IMR-90 (cell line): ENCODE measurements around the gene SLCO3A1. TPM values are rescaled to one million over a fixed set of nuclear protein-coding genes. Genes with fewer than 3 reads are reported as not detected.

Experiments used
- ATAC-seq: fragments of 200-7000 bp; cut with Tn5 transposase; 2 replicates; pipeline ENCODE4 v1.9.1; 2020; ENCODE audit warnings: low read depth, mild to moderate bottlenecking, moderate library complexity
- BruUV-seq: library from RNA; stranded (reverse); fragments of 400-500 nt; replicated peaks from 2 replicates; lab custom pipeline; 2021; lab: Mats Ljungman, UMichigan
- CTCF ChIA-PET: fragments of 300-600 bp; formaldehyde crosslinking; extraction: SDS; loops from one replicate; lab custom pipeline; 2021; ENCODE audit warnings: antibody characterized with exemption; lab: Yijun Ruan, JAX
- POLR2A ChIA-PET: fragments of 300-600 bp; sonication (Branson Sonifier 250); formaldehyde crosslinking; loops from one replicate; lab custom pipeline; 2022; ENCODE audit warnings: antibody characterized with exemption; ENCODE audit not compliant: unreplicated experiment; lab: Charles Lee
- DNase-seq: peaks from one replicate; pipeline ENCODE4 v3.0.0; 2013
- H2AFZ ChIP-seq: replicated peaks from 2 replicates; pipeline ENCODE3; 2013; ENCODE audit warnings: low read length, mild to moderate bottlenecking; ENCODE audit not compliant: poor library complexity
- H2AK5ac ChIP-seq: 2 replicates; pipeline ENCODE4 v1.6.1; 2013; ENCODE audit warnings: low read depth, low read length, inconsistent platforms
- H2AK9ac ChIP-seq: replicated peaks from 2 replicates; pipeline ENCODE3; 2013; ENCODE audit warnings: mild to moderate bottlenecking, low read depth, low read length, moderate library complexity; ENCODE audit not compliant: poor library complexity
- H2BK120ac ChIP-seq: 2 replicates; pipeline ENCODE4 v1.6.1; 2013; ENCODE audit warnings: low read depth, low read length, inconsistent platforms
- H2BK15ac ChIP-seq: 3 replicates; pipeline ENCODE4 v1.6.1; 2013; ENCODE audit warnings: low read depth, low read length, inconsistent platforms
- H2BK20ac ChIP-seq: 2 replicates; pipeline ENCODE4 v1.6.1; 2013; ENCODE audit warnings: low read depth, mild to moderate bottlenecking, inconsistent platforms, low read length, moderate library complexity
- H2BK5ac ChIP-seq: 2 replicates; pipeline ENCODE4 v1.6.1; 2013; ENCODE audit warnings: mild to moderate bottlenecking, low read depth, low read length, inconsistent platforms; ENCODE audit not compliant: poor library complexity, severe bottlenecking
- H3K14ac ChIP-seq: replicated peaks from 2 replicates; pipeline ENCODE4 v1.6.1; 2013; ENCODE audit warnings: low read depth, low read length, inconsistent platforms
- H3K18ac ChIP-seq: 2 replicates; pipeline ENCODE4 v1.6.1; 2013; ENCODE audit warnings: low read depth, low read length, control low read depth
- H3K23ac ChIP-seq: 2 replicates; pipeline ENCODE4 v1.6.1; 2013; ENCODE audit warnings: low read depth, low read length, inconsistent platforms
- H3K27ac ChIP-seq: 2 replicates; pipeline ENCODE4 v1.5.1; 2013; ENCODE audit warnings: mild to moderate bottlenecking, control low read depth, low read length; ENCODE audit not compliant: insufficient read depth
- H3K27me3 ChIP-seq: 2 replicates; pipeline ENCODE4 v1.6.1; 2013; ENCODE audit warnings: low read length; ENCODE audit not compliant: control insufficient read depth, insufficient read depth
- H3K36me3 ChIP-seq: 2 replicates; pipeline ENCODE4 v1.6.1; 2013; ENCODE audit warnings: low read length, mixed read lengths; ENCODE audit not compliant: control insufficient read depth, insufficient read depth
- H3K4ac ChIP-seq: 2 replicates; pipeline ENCODE4 v1.6.1; 2013; ENCODE audit warnings: low read depth, low read length, inconsistent platforms
- H3K4me1 ChIP-seq: 2 replicates; pipeline ENCODE4 v1.6.1; 2013; ENCODE audit warnings: low read length, mixed read lengths; ENCODE audit not compliant: control insufficient read depth, insufficient read depth
- H3K4me2 ChIP-seq: 2 replicates; pipeline ENCODE4 v1.6.1; 2013; ENCODE audit warnings: low read depth, mild to moderate bottlenecking, control low read depth, low read length, moderate library complexity
- H3K4me3 ChIP-seq: 2 replicates; pipeline ENCODE4 v1.5.1; 2013; ENCODE audit warnings: low read depth, mild to moderate bottlenecking, control low read depth, low read length, moderate library complexity; ENCODE audit not compliant: insufficient read depth
- H3K56ac ChIP-seq: 2 replicates; pipeline ENCODE4 v1.6.1; 2013; ENCODE audit warnings: low read length, inconsistent platforms; ENCODE audit not compliant: insufficient read depth; ENCODE audit errors: extremely low read depth
- H3K79me1 ChIP-seq, 2 experiments: 2 replicates each; pipeline ENCODE4 v1.6.1; 2013; ENCODE audit warnings: low read length in 2 of 2, inconsistent platforms in 1 of 2, low read depth in 1 of 2
- H3K9ac ChIP-seq: 2 replicates; pipeline ENCODE4 v1.6.1; 2013; ENCODE audit warnings: low read depth, low read length, control low read depth
- H3K9me1 ChIP-seq: 2 replicates; pipeline ENCODE4 v1.6.1; 2013; ENCODE audit warnings: low read length, inconsistent platforms; ENCODE audit not compliant: insufficient read depth
- H3K9me3 ChIP-seq: 2 replicates; pipeline ENCODE4 v1.6.1; 2013; ENCODE audit warnings: low read length; ENCODE audit not compliant: control insufficient read depth, insufficient read depth
- H4K20me1 ChIP-seq: 2 replicates; pipeline ENCODE4 v1.6.1; 2013; ENCODE audit warnings: low read length, inconsistent platforms; ENCODE audit not compliant: insufficient read depth
- H4K5ac ChIP-seq: 2 replicates; pipeline ENCODE4 v1.6.1; 2013; ENCODE audit warnings: mild to moderate bottlenecking, low read depth, low read length, control low read depth
- H4K8ac ChIP-seq, 2 experiments: 2 replicates each; pipeline ENCODE4 v1.6.1; 2013; ENCODE audit warnings: low read depth in 2 of 2, low read length in 2 of 2, control low read depth in 1 of 2, inconsistent platforms in 1 of 2
- H4K91ac ChIP-seq: 2 replicates; pipeline ENCODE4 v1.6.1; 2013; ENCODE audit warnings: low read depth, low read length, inconsistent platforms; ENCODE audit not compliant: insufficient read depth
- BHLHE40 ChIP-seq: fragments of 150-350 bp; IDR thresholded peaks from 2 replicates; pipeline ENCODE4 v1.6.1; 2016; ENCODE audit warnings: mild to moderate bottlenecking, low read depth, low read length
- CEBPB ChIP-seq: IDR thresholded peaks from 2 replicates; pipeline ENCODE4 v1.6.1; 2012; ENCODE audit warnings: low read depth, low read length, improper control_type of control experiment
- FOS ChIP-seq: fragments of 150-350 bp; IDR thresholded peaks from 2 replicates; pipeline ENCODE4 v1.6.1; 2016; ENCODE audit warnings: low read depth, low read length
- MAFK ChIP-seq: IDR thresholded peaks from 2 replicates; pipeline ENCODE4 v1.6.1; 2012; ENCODE audit warnings: low read depth, low read length, improper control_type of control experiment
- MAZ ChIP-seq: IDR thresholded peaks from 2 replicates; pipeline ENCODE4 v1.6.1; 2012; ENCODE audit warnings: low read depth, mild to moderate bottlenecking, low read length, improper control_type of control experiment, moderate library complexity, borderline replicate concordance
- NFE2L2 ChIP-seq: fragments of 150-350 bp; IDR thresholded peaks from 2 replicates; pipeline ENCODE4 v1.6.1; 2016; ENCODE audit warnings: low read depth, mild to moderate bottlenecking, low read length
- POLR2A ChIP-seq: IDR thresholded peaks from 2 replicates; pipeline ENCODE4 v1.6.1; 2012; ENCODE audit warnings: mild to moderate bottlenecking, low read depth, low read length
- RAD21 ChIP-seq: IDR thresholded peaks from 2 replicates; pipeline ENCODE4 v1.6.1; 2012; ENCODE audit warnings: low read length, improper control_type of control experiment
- RFX5 ChIP-seq: IDR thresholded peaks from 2 replicates; pipeline ENCODE4 v1.8.0; 2012; ENCODE audit warnings: low read depth, mild to moderate bottlenecking, low read length, moderate library complexity
- SMC3 ChIP-seq: fragments of 150-350 bp; IDR thresholded peaks from 2 replicates; pipeline ENCODE4 v1.6.1; 2016; ENCODE audit warnings: low read depth, mild to moderate bottlenecking, antibody characterized with exemption, low read length, moderate library complexity
- WGBS, 2 experiments: methylation state at CpG; one replicate each; pipeline versions ENCODE4 v1.1.5 to v1.1.7; 2013; ENCODE audit warnings: missing lambda C conversion rate in 2 of 2; ENCODE audit not compliant: insufficient read length in 1 of 2; ENCODE audit errors: extremely low coverage in 2 of 2; 5-methylcytosine and 5-hydroxymethylcytosine counted together
- dilution Hi-C: fragments of 300-500 bp; cut with HindIII; formaldehyde crosslinking; loops from one replicate; pipeline ENCODE4 v1.14.3; 2018; ENCODE audit warnings: low sequenced_read_pairs; ENCODE audit not compliant: unreplicated experiment
- in situ Hi-C: fragments of 300-500 bp; cut with MboI; formaldehyde crosslinking; loops from 3 replicates; pipeline ENCODE4 v1.14.3; 2019; ENCODE audit warnings: low sequenced_read_pairs, inconsistent platforms, mixed read lengths
- intact Hi-C: fragments of 100-400 bp; cut with micrococcal nuclease; formaldehyde crosslinking; loops from 2 replicates; pipeline ENCODE4 v1.10.0; 2022
- polyA plus RNA-seq, 3 experiments: library from polyadenylated mRNA; depleted of rRNA; stranded (reverse); fragments of >200 nt; gene quantifications; 2 replicates each; pipeline ENCODE4 v1.2.3, GENCODE V29; 2012; ENCODE audit warnings: low replicate concordance in 1 of 3
- total RNA-seq: library from RNA; depleted of rRNA; stranded (reverse); fragments of >200 nt; gene quantifications from 2 replicates; pipeline ENCODE4 v1.2.3, GENCODE V29; 2012
- TF ChIP-seq, protein P1 (sequence below): conservative IDR thresholded peaks from 2 replicates; pipeline ENCODE4 v1.5.1; 2012; ENCODE audit warnings: mild to moderate bottlenecking, low read depth, low read length, improper control_type of control experiment
- TF ChIP-seq, protein P2 (sequence below): fragments of 150-350 bp; IDR thresholded peaks from 2 replicates; pipeline ENCODE4 v1.6.1; 2016; ENCODE audit warnings: low read depth, mild to moderate bottlenecking, low read length, moderate library complexity, borderline replicate concordance
- TF ChIP-seq, protein P3 (sequence below): fragments of 150-350 bp; IDR thresholded peaks from 2 replicates; pipeline ENCODE4 v1.6.1; 2017; ENCODE audit warnings: mild to moderate bottlenecking, antibody characterized with exemption, low read length, low read depth

The SLCO3A1 gene
- total and polyA plus RNA-seq, 2 of the 4 experiments (the other 2 are of a cell fraction) = 4.7 to 8.1 TPM

DNA sequence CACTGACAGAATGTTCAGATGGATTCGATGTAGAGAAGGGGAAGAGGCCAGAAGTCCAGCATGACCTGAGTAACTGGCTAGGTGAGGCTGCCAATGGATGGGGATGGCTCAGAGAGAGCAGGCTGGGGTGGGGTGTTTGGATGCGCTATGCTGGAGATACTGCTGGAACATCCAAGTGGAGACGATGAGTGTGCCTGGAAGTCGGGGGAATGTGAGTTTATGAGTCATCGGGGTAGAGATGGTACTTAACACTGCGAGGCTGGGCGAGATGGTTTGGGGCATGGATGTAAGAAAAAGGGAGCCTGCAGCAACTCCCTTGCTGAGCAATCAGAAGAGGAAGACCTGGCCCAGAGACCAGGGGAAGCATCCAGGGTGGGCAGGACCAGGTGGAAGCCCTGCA is 180.7 kb downstream of the SLCO3A1 start:
- H2AK9ac ChIP-seq = no peak overlapping the region
- WGBS, 2 experiments = 87% methylated on average over 3 of the region's 7 CpGs; no CpG with 5 or more reads in 1 of the 2 experiments
- no peak overlapping the region for H3K18ac ChIP-seq
- ATAC-seq = no peak
- ChIA-PET CTCF (no interaction called here), POLR2A (no interaction called here)
- no peak overlapping the region for H4K8ac ChIP-seq
- intact Hi-C loops (no loop called here), dilution Hi-C loops (no loop called here), in situ Hi-C loops (no loop called here)
- H3K36me3 ChIP-seq = no peaks in the 10 kb centered on the region
- no peak overlapping the region for H2AK5ac ChIP-seq
- H3K27ac ChIP-seq = no peak overlapping the region
- H3K4me2 ChIP-seq = no peak overlapping the region
- no peak overlapping the region for H3K4ac ChIP-seq
- no peaks in the 10 kb centered on the region for H3K9me1 ChIP-seq
- H4K20me1 ChIP-seq = no peaks in the 10 kb centered on the region
- H3K9me3 ChIP-seq = no peaks in the 10 kb centered on the region; the same call in 1 of the 2 replicates
- H2BK15ac ChIP-seq = no peak overlapping the region
- H2BK20ac ChIP-seq = no peak overlapping the region
- H2BK5ac ChIP-seq = no peak overlapping the region
- DNase-seq = no peak
- H2BK120ac ChIP-seq = no peak overlapping the region
- no peaks in the 10 kb centered on the region for H3K27me3 ChIP-seq
- H3K9ac ChIP-seq = no peak overlapping the region
- no peak overlapping the region for H3K14ac ChIP-seq
- no peak overlapping the region for H2AFZ ChIP-seq
- H3K79me1 ChIP-seq = no peaks in the 10 kb centered on the region
- BruUV-seq = no TSS peak
- H3K56ac ChIP-seq = no peak overlapping the region
- H4K91ac ChIP-seq = no peak overlapping the region
- TF ChIP-seq RAD21 = no peak
- no peak for TF ChIP-seq BHLHE40
- TF ChIP-seq POLR2A = no peak
- TF ChIP-seq MAFK = no peak
- TF ChIP-seq MAZ = no peak
- TF ChIP-seq, protein P1, sequence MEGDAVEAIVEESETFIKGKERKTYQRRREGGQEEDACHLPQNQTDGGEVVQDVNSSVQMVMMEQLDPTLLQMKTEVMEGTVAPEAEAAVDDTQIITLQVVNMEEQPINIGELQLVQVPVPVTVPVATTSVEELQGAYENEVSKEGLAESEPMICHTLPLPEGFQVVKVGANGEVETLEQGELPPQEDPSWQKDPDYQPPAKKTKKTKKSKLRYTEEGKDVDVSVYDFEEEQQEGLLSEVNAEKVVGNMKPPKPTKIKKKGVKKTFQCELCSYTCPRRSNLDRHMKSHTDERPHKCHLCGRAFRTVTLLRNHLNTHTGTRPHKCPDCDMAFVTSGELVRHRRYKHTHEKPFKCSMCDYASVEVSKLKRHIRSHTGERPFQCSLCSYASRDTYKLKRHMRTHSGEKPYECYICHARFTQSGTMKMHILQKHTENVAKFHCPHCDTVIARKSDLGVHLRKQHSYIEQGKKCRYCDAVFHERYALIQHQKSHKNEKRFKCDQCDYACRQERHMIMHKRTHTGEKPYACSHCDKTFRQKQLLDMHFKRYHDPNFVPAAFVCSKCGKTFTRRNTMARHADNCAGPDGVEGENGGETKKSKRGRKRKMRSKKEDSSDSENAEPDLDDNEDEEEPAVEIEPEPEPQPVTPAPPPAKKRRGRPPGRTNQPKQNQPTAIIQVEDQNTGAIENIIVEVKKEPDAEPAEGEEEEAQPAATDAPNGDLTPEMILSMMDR = no peak
- TF ChIP-seq, protein P2, sequence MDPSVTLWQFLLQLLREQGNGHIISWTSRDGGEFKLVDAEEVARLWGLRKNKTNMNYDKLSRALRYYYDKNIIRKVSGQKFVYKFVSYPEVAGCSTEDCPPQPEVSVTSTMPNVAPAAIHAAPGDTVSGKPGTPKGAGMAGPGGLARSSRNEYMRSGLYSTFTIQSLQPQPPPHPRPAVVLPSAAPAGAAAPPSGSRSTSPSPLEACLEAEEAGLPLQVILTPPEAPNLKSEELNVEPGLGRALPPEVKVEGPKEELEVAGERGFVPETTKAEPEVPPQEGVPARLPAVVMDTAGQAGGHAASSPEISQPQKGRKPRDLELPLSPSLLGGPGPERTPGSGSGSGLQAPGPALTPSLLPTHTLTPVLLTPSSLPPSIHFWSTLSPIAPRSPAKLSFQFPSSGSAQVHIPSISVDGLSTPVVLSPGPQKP = no peak
- TF ChIP-seq, protein P3, sequence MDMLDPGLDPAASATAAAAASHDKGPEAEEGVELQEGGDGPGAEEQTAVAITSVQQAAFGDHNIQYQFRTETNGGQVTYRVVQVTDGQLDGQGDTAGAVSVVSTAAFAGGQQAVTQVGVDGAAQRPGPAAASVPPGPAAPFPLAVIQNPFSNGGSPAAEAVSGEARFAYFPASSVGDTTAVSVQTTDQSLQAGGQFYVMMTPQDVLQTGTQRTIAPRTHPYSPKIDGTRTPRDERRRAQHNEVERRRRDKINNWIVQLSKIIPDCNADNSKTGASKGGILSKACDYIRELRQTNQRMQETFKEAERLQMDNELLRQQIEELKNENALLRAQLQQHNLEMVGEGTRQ = no peak
- no peak for TF ChIP-seq SMC3
- TF ChIP-seq RFX5 = no peak
- TF ChIP-seq NFE2L2 = no peak
- no peak for TF ChIP-seq CEBPB
- no peak for TF ChIP-seq FOS
- H3K4me1 ChIP-seq = no peaks in the 10 kb centered on the region; the same call in 1 of the 2 replicates
- H4K5ac ChIP-seq = no peak overlapping the region
- no peak overlapping the region for H3K4me3 ChIP-seq
- H3K23ac ChIP-seq = no peak overlapping the region
